ENCODE data around the gene NOXA1.

GRCh38 chr9:137438591-137439157 is 15.5 kb downstream of the NOXA1 start:
- TF ChIP-seq CTCF (IDR thresholded peaks at IDR 0.05): no peak
- TF ChIP-seq POLR2A (IDR thresholded peaks at IDR 0.05): no peak
- no peak for TF ChIP-seq EP300 (IDR thresholded peaks at IDR 0.05)

Measured in suprapubic skin (tissue), 3 donors.